Liver (tissue), 9 donors: Measurements from ENCODE around the gene USP53. TPM values are rescaled to one million over a fixed set of nuclear protein-coding genes. Genes with fewer than 3 reads are reported as not detected.

Experiments
- DNase-seq: peaks from one replicate; pipeline ENCODE4 v3.0.0-alpha.2; 2017; ENCODE audit warnings: low spot score
- H3K27ac ChIP-seq, 2 donors: one replicate each; pipeline ENCODE4 v1.7.0; 2013; ENCODE audit warnings: inconsistent platforms in 2 of 2, low read length in 2 of 2, control low read depth in 1 of 2, low read depth in 1 of 2, mild to moderate bottlenecking in 1 of 2
- H3K27me3 ChIP-seq, 4 donors: one replicate each; pipeline versions ENCODE4 v1.6.1 to v1.7.0; 2013; ENCODE audit warnings: low read length in 3 of 4, inconsistent platforms in 1 of 4, mild to moderate bottlenecking in 1 of 4, moderate library complexity in 1 of 4; ENCODE audit not compliant: control insufficient read depth in 4 of 4, insufficient read depth in 4 of 4
- H3K36me3 ChIP-seq, 4 donors: one replicate each; pipeline versions ENCODE4 v1.6.1 to v1.7.0; 2013; ENCODE audit warnings: low read length in 3 of 4, mild to moderate bottlenecking in 3 of 4, low read depth in 1 of 4, moderate library complexity in 1 of 4; ENCODE audit not compliant: control insufficient read depth in 4 of 4, insufficient read depth in 3 of 4
- H3K4me1 ChIP-seq, 4 donors: one replicate each; pipeline versions ENCODE4 v1.6.1 to v1.7.0; 2013; ENCODE audit warnings: low read length in 3 of 4, mild to moderate bottlenecking in 3 of 4, moderate library complexity in 1 of 4; ENCODE audit not compliant: control insufficient read depth in 4 of 4, insufficient read depth in 4 of 4
- H3K4me3 ChIP-seq, 3 donors: one replicate each; pipeline versions ENCODE4 v1.6.1 to v1.7.0; 2013; ENCODE audit warnings: low read length in 3 of 3, control low read depth in 1 of 3, low read depth in 1 of 3, mild to moderate bottlenecking in 1 of 3
- H3K9ac ChIP-seq, 2 donors: one replicate each; pipeline ENCODE4 v1.7.0; 2013; ENCODE audit warnings: low read length in 2 of 2, mild to moderate bottlenecking in 2 of 2, moderate library complexity in 2 of 2, control low read depth in 1 of 2, low read depth in 1 of 2
- H3K9me3 ChIP-seq, 4 donors: one replicate each; pipeline versions ENCODE4 v1.6.1 to v1.7.0; 2013; ENCODE audit warnings: low read length in 3 of 4; ENCODE audit not compliant: control insufficient read depth in 4 of 4
- EGR1 ChIP-seq, 2 donors: IDR thresholded peaks; 2 replicates each; pipeline ENCODE4 v1.6.1; 2016 to 2018; ENCODE audit warnings: antibody characterized with exemption in 2 of 2, low read depth in 2 of 2
- FOXA1 ChIP-seq: IDR thresholded peaks from 2 replicates; pipeline ENCODE4 v1.6.1; 2016; ENCODE audit warnings: antibody characterized with exemption
- FOXA2 ChIP-seq: IDR thresholded peaks from 2 replicates; pipeline ENCODE4 v1.6.1; 2016; ENCODE audit warnings: antibody characterized with exemption
- GABPA ChIP-seq, 2 donors: IDR thresholded peaks in 1 of 2; conservative IDR thresholded peaks in 1 of 2; 2 replicates each; pipeline ENCODE4 v1.6.1; 2016; ENCODE audit warnings: antibody characterized with exemption in 2 of 2, mild to moderate bottlenecking in 1 of 2, moderate library complexity in 1 of 2
- HNF4A ChIP-seq, 2 donors: conservative IDR thresholded peaks; 2 replicates each; pipeline ENCODE4 v1.6.1; 2016; ENCODE audit warnings: antibody characterized with exemption in 2 of 2, mild to moderate bottlenecking in 2 of 2
- HNF4G ChIP-seq: IDR thresholded peaks from 2 replicates; pipeline ENCODE4 v1.6.1; 2016; ENCODE audit warnings: antibody characterized with exemption
- JUND ChIP-seq, 2 donors: IDR thresholded peaks; 2 replicates each; pipeline ENCODE4 v1.6.1; 2016; ENCODE audit warnings: antibody characterized with exemption in 2 of 2
- NR2F2 ChIP-seq: IDR thresholded peaks from 2 replicates; pipeline ENCODE4 v1.6.1; 2016; ENCODE audit warnings: antibody characterized with exemption
- RAD21 ChIP-seq, 2 donors: IDR thresholded peaks; 2 replicates each; pipeline ENCODE4 v1.6.1; 2016; ENCODE audit warnings: antibody characterized with exemption in 2 of 2, mild to moderate bottlenecking in 2 of 2
- RXRA ChIP-seq, 2 donors: IDR thresholded peaks; 2 replicates each; pipeline ENCODE4 v1.6.1; 2017 to 2018; ENCODE audit warnings: antibody characterized with exemption in 2 of 2, mild to moderate bottlenecking in 1 of 2
- SP1 ChIP-seq: IDR thresholded peaks from 2 replicates; pipeline ENCODE4 v1.6.1; 2018; ENCODE audit warnings: antibody characterized with exemption, mild to moderate bottlenecking
- TAF1 ChIP-seq: conservative IDR thresholded peaks from 2 replicates; pipeline ENCODE4 v1.6.1; 2016; ENCODE audit warnings: antibody characterized with exemption, mild to moderate bottlenecking
- YY1 ChIP-seq: IDR thresholded peaks from 2 replicates; pipeline ENCODE4 v1.6.1; 2016; ENCODE audit warnings: antibody characterized with exemption, mild to moderate bottlenecking
- WGBS: extraction: QIAGEN DNeasy Blood & Tissue Kit; methylation state at CpG from one replicate; pipeline ENCODE4 v1.1.7; 2013; 5-methylcytosine and 5-hydroxymethylcytosine counted together
- polyA plus RNA-seq, 2 donors: library from polyadenylated mRNA; stranded (reverse) in 1 of 2; unstranded in 1 of 2; fragments of 200-250 nt in 1 of 2; fragments of >200 nt in 1 of 2; fragmentation: Nextera tagmentation in 1 of 2; extraction: Ambion mirVana in 1 of 2; gene quantifications; one replicate each; pipeline versions ENCODE4 v1.2.1 to v1.2.3, GENCODE V29; 2013 to 2015
- total RNA-seq, 2 donors: library from RNA; depleted of rRNA; stranded (reverse); fragments of >200 nt; gene quantifications; one replicate each; pipeline ENCODE4 v1.2.3, GENCODE V29; 2014
- TF ChIP-seq, protein P1 (sequence below): IDR thresholded peaks from 2 replicates; pipeline ENCODE4 v1.6.1; 2016; ENCODE audit warnings: antibody characterized with exemption
- TF ChIP-seq, protein P2 (sequence below): IDR thresholded peaks from 2 replicates; pipeline ENCODE4 v1.6.1; 2016; ENCODE audit warnings: antibody characterized with exemption
- TF ChIP-seq, protein P3 (sequence below): IDR thresholded peaks from 2 replicates; pipeline ENCODE4 v1.6.1; 2016; ENCODE audit warnings: antibody characterized with exemption
- TF ChIP-seq, protein P4 (sequence below): fragments of 150-350 bp; IDR thresholded peaks from 2 replicates; pipeline ENCODE4 v1.5.1; 2017; ENCODE audit warnings: improper control_type of control experiment, low read depth, low read length; ENCODE audit not compliant: missing input control
- TF ChIP-seq, protein P5 (sequence below): IDR thresholded peaks from 2 replicates; pipeline ENCODE4 v1.6.1; 2016; ENCODE audit warnings: antibody characterized with exemption, mild to moderate bottlenecking
- donor health status: healthy.
- donor health status: healthy.
- donor health status: healthy.
- donor health status: healthy.
- donor health status: healthy.

The USP53 gene
- total and polyA plus RNA-seq, 4 donors = 4.7 to 20.7 (median 5.9) TPM

DNA sequence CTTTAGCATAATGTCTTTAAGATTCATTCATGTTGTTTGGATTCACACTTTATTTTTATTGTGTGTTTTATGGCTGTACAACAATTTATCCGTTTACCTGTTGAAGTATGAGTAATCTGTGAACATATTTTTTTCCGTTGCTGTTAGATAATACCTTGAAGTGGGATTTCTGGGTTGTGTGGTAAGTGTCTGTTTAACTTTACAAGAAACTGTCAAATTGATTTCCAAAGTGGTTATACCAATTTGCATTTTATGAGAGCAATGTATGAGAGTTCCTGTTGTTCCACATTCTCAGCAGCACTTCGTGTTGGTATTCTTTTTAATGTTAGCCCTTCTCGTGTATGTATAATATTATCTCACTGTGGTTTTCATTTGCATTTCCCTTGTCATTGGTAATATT lies 53.6 kb downstream of the USP53 start:
- Histone ChIP-seq H3K9ac (no peak overlapping the region), H3K36me3 (peaks cover 1 to 19% (median 8%) of the 10 kb centered on the region in 4 donors), H3K4me3 (no peak overlapping the region), H3K9me3 (no peaks in the 10 kb centered on the region), H3K27ac (no peak overlapping the region), H3K4me1 (no peaks in the 10 kb centered on the region), H3K27me3 (no peaks in the 10 kb centered on the region)
- 79% methylated on average over 4 of the region's 4 CpGs for WGBS
- no peak for DNase-seq
- no peak for TF ChIP-seq RAD21 (IDR thresholded peaks at IDR 0.05)
- TF ChIP-seq FOXA1 = no peak
- no peak for TF ChIP-seq JUND (IDR thresholded peaks at IDR 0.05)
- TF ChIP-seq GABPA (IDR thresholded peaks at IDR 0.05 in 1 of 2, conservative IDR thresholded peaks at IDR 0.05 in 1 of 2) = no peak
- no peak for TF ChIP-seq TAF1
- no peak for TF ChIP-seq NR2F2
- no peak for TF ChIP-seq RXRA (IDR thresholded peaks at IDR 0.05)
- TF ChIP-seq YY1 = no peak
- TF ChIP-seq, protein P1, sequence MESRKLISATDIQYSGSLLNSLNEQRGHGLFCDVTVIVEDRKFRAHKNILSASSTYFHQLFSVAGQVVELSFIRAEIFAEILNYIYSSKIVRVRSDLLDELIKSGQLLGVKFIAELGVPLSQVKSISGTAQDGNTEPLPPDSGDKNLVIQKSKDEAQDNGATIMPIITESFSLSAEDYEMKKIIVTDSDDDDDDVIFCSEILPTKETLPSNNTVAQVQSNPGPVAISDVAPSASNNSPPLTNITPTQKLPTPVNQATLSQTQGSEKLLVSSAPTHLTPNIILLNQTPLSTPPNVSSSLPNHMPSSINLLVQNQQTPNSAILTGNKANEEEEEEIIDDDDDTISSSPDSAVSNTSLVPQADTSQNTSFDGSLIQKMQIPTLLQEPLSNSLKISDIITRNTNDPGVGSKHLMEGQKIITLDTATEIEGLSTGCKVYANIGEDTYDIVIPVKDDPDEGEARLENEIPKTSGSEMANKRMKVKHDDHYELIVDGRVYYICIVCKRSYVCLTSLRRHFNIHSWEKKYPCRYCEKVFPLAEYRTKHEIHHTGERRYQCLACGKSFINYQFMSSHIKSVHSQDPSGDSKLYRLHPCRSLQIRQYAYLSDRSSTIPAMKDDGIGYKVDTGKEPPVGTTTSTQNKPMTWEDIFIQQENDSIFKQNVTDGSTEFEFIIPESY = no peak
- no peak for TF ChIP-seq HNF4A (conservative IDR thresholded peaks at IDR 0.05)
- TF ChIP-seq, protein P2, sequence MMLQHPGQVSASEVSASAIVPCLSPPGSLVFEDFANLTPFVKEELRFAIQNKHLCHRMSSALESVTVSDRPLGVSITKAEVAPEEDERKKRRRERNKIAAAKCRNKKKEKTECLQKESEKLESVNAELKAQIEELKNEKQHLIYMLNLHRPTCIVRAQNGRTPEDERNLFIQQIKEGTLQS = no peak
- TF ChIP-seq, protein P3, sequence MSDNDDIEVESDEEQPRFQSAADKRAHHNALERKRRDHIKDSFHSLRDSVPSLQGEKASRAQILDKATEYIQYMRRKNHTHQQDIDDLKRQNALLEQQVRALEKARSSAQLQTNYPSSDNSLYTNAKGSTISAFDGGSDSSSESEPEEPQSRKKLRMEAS = no peak
- TF ChIP-seq, protein P4, sequence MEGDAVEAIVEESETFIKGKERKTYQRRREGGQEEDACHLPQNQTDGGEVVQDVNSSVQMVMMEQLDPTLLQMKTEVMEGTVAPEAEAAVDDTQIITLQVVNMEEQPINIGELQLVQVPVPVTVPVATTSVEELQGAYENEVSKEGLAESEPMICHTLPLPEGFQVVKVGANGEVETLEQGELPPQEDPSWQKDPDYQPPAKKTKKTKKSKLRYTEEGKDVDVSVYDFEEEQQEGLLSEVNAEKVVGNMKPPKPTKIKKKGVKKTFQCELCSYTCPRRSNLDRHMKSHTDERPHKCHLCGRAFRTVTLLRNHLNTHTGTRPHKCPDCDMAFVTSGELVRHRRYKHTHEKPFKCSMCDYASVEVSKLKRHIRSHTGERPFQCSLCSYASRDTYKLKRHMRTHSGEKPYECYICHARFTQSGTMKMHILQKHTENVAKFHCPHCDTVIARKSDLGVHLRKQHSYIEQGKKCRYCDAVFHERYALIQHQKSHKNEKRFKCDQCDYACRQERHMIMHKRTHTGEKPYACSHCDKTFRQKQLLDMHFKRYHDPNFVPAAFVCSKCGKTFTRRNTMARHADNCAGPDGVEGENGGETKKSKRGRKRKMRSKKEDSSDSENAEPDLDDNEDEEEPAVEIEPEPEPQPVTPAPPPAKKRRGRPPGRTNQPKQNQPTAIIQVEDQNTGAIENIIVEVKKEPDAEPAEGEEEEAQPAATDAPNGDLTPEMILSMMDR = no peak
- TF ChIP-seq, protein P5, sequence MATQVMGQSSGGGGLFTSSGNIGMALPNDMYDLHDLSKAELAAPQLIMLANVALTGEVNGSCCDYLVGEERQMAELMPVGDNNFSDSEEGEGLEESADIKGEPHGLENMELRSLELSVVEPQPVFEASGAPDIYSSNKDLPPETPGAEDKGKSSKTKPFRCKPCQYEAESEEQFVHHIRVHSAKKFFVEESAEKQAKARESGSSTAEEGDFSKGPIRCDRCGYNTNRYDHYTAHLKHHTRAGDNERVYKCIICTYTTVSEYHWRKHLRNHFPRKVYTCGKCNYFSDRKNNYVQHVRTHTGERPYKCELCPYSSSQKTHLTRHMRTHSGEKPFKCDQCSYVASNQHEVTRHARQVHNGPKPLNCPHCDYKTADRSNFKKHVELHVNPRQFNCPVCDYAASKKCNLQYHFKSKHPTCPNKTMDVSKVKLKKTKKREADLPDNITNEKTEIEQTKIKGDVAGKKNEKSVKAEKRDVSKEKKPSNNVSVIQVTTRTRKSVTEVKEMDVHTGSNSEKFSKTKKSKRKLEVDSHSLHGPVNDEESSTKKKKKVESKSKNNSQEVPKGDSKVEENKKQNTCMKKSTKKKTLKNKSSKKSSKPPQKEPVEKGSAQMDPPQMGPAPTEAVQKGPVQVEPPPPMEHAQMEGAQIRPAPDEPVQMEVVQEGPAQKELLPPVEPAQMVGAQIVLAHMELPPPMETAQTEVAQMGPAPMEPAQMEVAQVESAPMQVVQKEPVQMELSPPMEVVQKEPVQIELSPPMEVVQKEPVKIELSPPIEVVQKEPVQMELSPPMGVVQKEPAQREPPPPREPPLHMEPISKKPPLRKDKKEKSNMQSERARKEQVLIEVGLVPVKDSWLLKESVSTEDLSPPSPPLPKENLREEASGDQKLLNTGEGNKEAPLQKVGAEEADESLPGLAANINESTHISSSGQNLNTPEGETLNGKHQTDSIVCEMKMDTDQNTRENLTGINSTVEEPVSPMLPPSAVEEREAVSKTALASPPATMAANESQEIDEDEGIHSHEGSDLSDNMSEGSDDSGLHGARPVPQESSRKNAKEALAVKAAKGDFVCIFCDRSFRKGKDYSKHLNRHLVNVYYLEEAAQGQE = no peak
- no peak for TF ChIP-seq SP1
- TF ChIP-seq EGR1 (IDR thresholded peaks at IDR 0.05; ENCODE audit: low read depth in 2 of 2) = no peak
- TF ChIP-seq HNF4G = no peak
- no peak for TF ChIP-seq FOXA2
